DOHH2 (cell line): ENCODE results near the gene TLNRD1.

Source experiments
- EZH2phosphoT487 ChIP-seq: fragments of 200-600 bp; sonication (generic); IDR thresholded peaks from 2 replicates; pipeline ENCODE4 v1.6.1; 2017; ENCODE audit warnings: borderline replicate concordance, mild to moderate bottlenecking, antibody characterized with exemption, low read length, moderate library complexity, mixed read lengths
- TF ChIP-seq, protein P1 (sequence below): fragments of 200-600 bp; sonication (generic); IDR thresholded peaks from one replicate; pipeline ENCODE4 v1.5.1; 2014; ENCODE audit warnings: antibody characterized with exemption, mild to moderate bottlenecking, low read depth, low read length; ENCODE audit not compliant: poor library complexity, severe bottlenecking

DNA sequence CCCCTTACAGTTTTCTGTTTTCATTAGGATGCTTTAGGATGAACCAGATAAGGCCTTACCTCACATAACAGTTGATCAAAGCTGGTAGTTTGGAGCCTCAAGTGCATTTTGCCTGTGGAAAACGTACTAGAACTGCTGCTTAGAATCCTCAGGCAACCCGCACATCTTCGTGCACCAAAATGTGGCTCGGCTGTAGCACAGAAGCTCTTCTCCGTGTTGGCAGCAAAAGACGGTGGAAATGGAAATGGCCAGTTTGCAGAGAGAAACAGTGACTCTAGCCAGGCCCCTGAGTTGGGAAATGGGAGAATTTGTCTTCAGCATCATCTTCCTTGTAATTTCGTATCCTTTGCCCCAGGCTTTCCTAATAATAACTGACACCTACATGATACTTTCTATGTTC lies 20.6 kb downstream of the TLNRD1 start:
- TF ChIP-seq EZH2phosphoT487: no peak
- TF ChIP-seq, protein P1, sequence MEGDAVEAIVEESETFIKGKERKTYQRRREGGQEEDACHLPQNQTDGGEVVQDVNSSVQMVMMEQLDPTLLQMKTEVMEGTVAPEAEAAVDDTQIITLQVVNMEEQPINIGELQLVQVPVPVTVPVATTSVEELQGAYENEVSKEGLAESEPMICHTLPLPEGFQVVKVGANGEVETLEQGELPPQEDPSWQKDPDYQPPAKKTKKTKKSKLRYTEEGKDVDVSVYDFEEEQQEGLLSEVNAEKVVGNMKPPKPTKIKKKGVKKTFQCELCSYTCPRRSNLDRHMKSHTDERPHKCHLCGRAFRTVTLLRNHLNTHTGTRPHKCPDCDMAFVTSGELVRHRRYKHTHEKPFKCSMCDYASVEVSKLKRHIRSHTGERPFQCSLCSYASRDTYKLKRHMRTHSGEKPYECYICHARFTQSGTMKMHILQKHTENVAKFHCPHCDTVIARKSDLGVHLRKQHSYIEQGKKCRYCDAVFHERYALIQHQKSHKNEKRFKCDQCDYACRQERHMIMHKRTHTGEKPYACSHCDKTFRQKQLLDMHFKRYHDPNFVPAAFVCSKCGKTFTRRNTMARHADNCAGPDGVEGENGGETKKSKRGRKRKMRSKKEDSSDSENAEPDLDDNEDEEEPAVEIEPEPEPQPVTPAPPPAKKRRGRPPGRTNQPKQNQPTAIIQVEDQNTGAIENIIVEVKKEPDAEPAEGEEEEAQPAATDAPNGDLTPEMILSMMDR: no peak
